Astrocyte of the cerebellum (primary cell): ENCODE data around the gene VPS13D.
"Not testable (repeated sequence)": the region's sequence is repeated elsewhere in the genome, so short reads cannot be mapped to it uniquely, and the experiment has no call there.

Source experiments
- DNase-seq: peaks from one replicate; pipeline ENCODE4 v3.0.0-alpha.2; 2011; ENCODE audit warnings: low read depth
- H3K4me3 ChIP-seq: 2 replicates; pipeline ENCODE4 v1.5.1; 2011; ENCODE audit warnings: mild to moderate bottlenecking, low read depth, low read length, moderate library complexity
- in situ Hi-C: cut with HindIII; loops from 2 replicates; pipeline ENCODE4 v1.10.0; 2017; ENCODE audit warnings: low sequenced_read_pairs
- TF ChIP-seq, protein P1 (sequence below): IDR thresholded peaks from 2 replicates; pipeline ENCODE4 v1.5.1; 2012; ENCODE audit warnings: low read length, low read depth, moderate library complexity, mild to moderate bottlenecking; ENCODE audit errors: missing control alignments

VPS13D gene

DNA sequence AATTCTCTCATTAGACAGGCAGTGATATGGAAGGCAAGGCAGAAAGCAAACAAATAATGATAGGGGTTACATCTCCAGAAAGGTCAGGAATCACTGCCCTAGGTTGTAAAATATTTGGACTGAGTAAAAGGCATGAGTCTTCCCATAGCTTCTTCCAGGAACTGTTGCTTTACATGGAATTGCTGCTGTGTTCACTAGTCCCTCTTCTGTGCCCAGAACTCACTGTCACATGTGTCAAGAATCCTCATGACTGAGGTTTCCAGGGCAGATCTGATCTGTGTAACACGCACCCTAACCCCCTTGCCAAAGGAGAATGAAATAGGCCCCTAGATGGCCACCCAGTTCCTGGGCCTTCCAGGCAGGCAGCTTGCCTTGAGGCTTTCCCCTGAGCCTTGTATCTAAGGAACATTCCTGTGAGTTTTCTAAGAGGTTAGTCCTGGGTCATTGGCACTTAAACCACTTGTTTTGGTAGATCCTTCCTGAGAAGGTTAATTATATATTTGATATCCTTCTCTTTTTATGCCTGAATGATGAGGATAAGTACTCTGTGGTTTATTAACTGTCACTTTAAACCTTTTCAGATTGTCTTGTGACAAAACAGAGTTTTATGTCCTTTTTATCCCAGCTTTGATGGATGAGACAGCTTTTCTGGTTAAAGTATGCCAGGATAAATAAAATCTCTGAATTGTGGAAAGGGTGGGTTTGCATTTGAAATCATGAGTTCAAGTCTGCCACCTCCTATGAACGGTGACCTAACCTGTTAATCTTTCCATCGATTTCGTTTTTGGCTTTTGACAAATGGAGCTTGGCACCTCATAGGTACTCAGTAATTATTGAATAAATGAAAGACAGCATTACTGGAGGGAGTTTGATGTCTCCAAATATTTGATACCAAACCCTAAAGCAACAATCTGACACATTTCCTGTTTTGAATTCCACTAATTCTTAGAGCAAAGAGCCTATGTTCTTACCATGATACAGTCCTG lies 224.9 kb downstream of the VPS13D start:
- TF ChIP-seq, protein P1, sequence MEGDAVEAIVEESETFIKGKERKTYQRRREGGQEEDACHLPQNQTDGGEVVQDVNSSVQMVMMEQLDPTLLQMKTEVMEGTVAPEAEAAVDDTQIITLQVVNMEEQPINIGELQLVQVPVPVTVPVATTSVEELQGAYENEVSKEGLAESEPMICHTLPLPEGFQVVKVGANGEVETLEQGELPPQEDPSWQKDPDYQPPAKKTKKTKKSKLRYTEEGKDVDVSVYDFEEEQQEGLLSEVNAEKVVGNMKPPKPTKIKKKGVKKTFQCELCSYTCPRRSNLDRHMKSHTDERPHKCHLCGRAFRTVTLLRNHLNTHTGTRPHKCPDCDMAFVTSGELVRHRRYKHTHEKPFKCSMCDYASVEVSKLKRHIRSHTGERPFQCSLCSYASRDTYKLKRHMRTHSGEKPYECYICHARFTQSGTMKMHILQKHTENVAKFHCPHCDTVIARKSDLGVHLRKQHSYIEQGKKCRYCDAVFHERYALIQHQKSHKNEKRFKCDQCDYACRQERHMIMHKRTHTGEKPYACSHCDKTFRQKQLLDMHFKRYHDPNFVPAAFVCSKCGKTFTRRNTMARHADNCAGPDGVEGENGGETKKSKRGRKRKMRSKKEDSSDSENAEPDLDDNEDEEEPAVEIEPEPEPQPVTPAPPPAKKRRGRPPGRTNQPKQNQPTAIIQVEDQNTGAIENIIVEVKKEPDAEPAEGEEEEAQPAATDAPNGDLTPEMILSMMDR = no peak
- DNase-seq = peak; percentile 66
- H3K4me3 ChIP-seq = no peak overlapping the region
- in situ Hi-C loops = no loop called here

DNA sequence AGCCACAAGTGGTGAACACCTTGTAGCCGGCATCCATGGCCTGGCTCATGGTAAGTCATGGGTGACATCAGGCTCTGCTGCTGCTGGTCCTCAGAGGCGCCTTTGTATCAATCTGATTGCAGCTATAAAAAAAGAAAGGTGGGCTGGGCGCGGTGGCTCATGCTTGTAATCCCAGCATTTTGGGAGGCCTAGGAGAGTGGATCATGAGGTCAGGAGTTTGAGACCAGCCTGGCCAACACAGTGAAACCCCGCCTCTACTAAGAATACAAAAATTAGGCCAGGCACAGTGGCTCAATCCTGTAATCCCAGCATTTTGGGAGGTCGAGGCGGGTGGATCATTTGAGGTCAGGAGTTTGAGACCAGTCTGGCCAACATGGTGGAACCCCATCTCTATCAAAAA lies 226.3 kb downstream of the VPS13D start:
- DNase-seq, in situ Hi-C loops, H3K4me3 ChIP-seq: not testable (repeated sequence)

- in situ Hi-C loops = no loop called here
- H3K4me3 ChIP-seq = no peak overlapping the region
These were observed 227.1 kb downstream of the VPS13D start for GRCh38 chr1:12456979-12457378.

DNA sequence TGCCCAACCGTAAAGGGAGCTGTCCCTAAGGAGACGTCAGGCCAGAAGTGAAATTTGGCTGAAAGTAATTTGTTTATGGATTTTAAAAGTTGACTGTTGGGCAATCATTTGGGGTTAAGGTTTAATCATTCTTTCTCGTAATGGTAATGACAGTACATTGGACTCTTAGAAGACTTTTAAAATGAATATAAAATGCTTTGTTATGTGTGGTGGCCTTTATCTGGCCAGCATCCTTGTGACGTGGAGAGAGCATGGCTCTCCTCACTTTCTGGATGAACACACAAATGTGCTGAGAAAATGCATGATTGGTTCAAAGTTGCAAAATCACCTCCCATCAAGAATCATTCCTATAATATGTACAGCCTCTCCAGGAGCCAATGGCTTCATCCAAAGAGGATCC lies 227.9 kb downstream of the VPS13D start:
- no peak for DNase-seq
- no peak overlapping the region for H3K4me3 ChIP-seq
- TF ChIP-seq, protein P1 = no peak
- in situ Hi-C loops = no loop called here

More at GRCh38 chr1:12456979-12457378, 227.1 kb downstream of the VPS13D start:
- peak; percentile 85 for DNase-seq
- TF ChIP-seq, protein P1 = no peak

- no peak for DNase-seq
- TF ChIP-seq, protein P1 = no peak
- in situ Hi-C loops = no loop called here
- no peak overlapping the region for H3K4me3 ChIP-seq
These were observed 228.7 kb downstream of the VPS13D start for GRCh38 chr1:12458571-12458970.

GRCh38 chr1:12460121-12460520 lies 230.3 kb downstream of the VPS13D start:
- TF ChIP-seq, protein P1 = no peak
- in situ Hi-C loops = no loop called here
- H3K4me3 ChIP-seq = no peak overlapping the region
- DNase-seq = no peak

- TF ChIP-seq, protein P1 = no peak
- no peak for DNase-seq
- in situ Hi-C loops = no loop called here
- no peak overlapping the region for H3K4me3 ChIP-seq
These were observed 231.2 kb downstream of the VPS13D start for GRCh38 chr1:12460911-12461621.
